COR-L47 (cell line): ENCODE data around the gene PAFAH1B1.
"Not testable (repeated sequence)": the region's sequence is repeated elsewhere in the genome, so short reads cannot be mapped to it uniquely, and the experiment has no call there.

Experiments
- DNase-seq: peaks from one replicate; lab custom pipeline; 2025; lab: John Stamatoyannopoulos, UW

PAFAH1B1 gene

GRCh38 chr17:2594722-2595599 is 1.5 kb downstream of the PAFAH1B1 start:
- no peak for DNase-seq

- DNase-seq: no peak
Observed at GRCh38 chr17:2595716-2596115, 2.3 kb downstream of the PAFAH1B1 start.

- no peak for DNase-seq
Observed at GRCh38 chr17:2598166-2598565, 4.7 kb downstream of the PAFAH1B1 start.

GRCh38 chr17:2602597-2603017 is 9.2 kb downstream of the PAFAH1B1 start:
- no peak for DNase-seq

- no peak for DNase-seq
Observed at GRCh38 chr17:2608350-2608913, 15.0 kb downstream of the PAFAH1B1 start.

GRCh38 chr17:2609091-2609490 is 15.6 kb downstream of the PAFAH1B1 start:
- DNase-seq: no peak

GRCh38 chr17:2610195-2611175 is 17.0 kb downstream of the PAFAH1B1 start:
- no peak for DNase-seq

- DNase-seq: no peak
Observed at GRCh38 chr17:2611627-2612026, 18.2 kb downstream of the PAFAH1B1 start.

GRCh38 chr17:2612630-2613029 is 19.2 kb downstream of the PAFAH1B1 start:
- no peak for DNase-seq

GRCh38 chr17:2613089-2613808 is 19.8 kb downstream of the PAFAH1B1 start:
- DNase-seq: no peak

GRCh38 chr17:2615882-2616281 is 22.4 kb downstream of the PAFAH1B1 start:
- DNase-seq: no peak

- DNase-seq: no peak
Observed at GRCh38 chr17:2621241-2621640, 27.8 kb downstream of the PAFAH1B1 start.

- DNase-seq: not testable (repeated sequence)
Observed at GRCh38 chr17:2621951-2622405, 28.5 kb downstream of the PAFAH1B1 start.

- not testable (repeated sequence) for DNase-seq
Observed at GRCh38 chr17:2622721-2623301, 29.4 kb downstream of the PAFAH1B1 start.

- no peak for DNase-seq
Observed at GRCh38 chr17:2624292-2624731, 30.9 kb downstream of the PAFAH1B1 start.

- DNase-seq: not testable (repeated sequence)
Observed at GRCh38 chr17:2626626-2627219, 33.3 kb downstream of the PAFAH1B1 start.

GRCh38 chr17:2628922-2629321 is 35.5 kb downstream of the PAFAH1B1 start:
- DNase-seq: not testable (repeated sequence)

- DNase-seq: no peak
Observed at GRCh38 chr17:2631211-2631610, 37.8 kb downstream of the PAFAH1B1 start.

GRCh38 chr17:2634361-2634960 is 41.0 kb downstream of the PAFAH1B1 start:
- no peak for DNase-seq

GRCh38 chr17:2635241-2635640 is 41.8 kb downstream of the PAFAH1B1 start:
- DNase-seq: no peak
